ENCODE data around the gene IL10RA. TPM values are rescaled to one million over a fixed set of nuclear protein-coding genes. Genes with fewer than 3 reads are reported as not detected.
"Not testable (repeated sequence)": the region's sequence is repeated elsewhere in the genome, so short reads cannot be mapped to it uniquely, and the experiment has no call there.

Gene IL10RA
- total RNA-seq, 2 experiments from 2014 or later: 247 to 260 TPM

DNA sequence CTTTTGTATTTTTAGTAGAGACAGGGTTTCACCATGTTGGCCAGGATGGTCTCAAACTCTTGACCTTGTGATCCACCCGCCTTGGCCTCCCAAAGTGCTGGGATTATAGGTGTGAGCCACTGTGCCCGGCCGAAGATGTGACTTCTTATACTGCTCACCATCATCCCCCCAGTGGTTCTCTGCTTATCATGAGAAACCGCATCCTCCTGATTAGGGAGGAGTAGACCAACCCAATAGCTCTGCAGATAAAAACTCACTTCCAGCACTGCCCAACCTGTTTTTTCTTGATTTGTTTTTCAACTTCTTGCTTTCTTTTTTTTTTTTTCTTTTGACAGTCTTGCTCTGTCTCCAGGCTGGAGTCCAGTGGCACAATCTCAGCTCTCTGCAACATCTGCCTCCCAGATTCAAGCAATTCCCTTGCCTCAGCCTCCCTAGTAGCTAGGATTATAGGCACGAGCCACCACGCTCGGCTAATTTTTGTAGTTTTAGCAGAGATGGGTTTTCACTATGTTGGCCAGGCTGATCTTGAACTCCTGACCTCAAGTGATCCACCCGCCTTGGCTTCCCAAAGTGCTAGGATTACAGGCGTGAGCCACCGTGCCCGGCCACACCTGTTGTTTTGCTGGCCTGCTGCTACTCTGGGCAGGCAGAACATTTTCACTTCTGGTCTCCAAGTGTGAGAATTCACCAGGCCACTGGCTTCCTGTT is 21.5 kb downstream of the IL10RA start:
- peak overlapping the region; percentile 52 for H3K4me3 Mint-ChIP-seq
- DNase-seq (peak; percentile 79), ATAC-seq (peak; percentile 56)
- peaks cover 99% of the 10 kb centered on the region for H3K4me1 Mint-ChIP-seq
- not testable (repeated sequence) for H3K9me3 Mint-ChIP-seq (ENCODE audit: low read depth); H3K27me3 Mint-ChIP-seq
- H3K27ac Mint-ChIP-seq: peak overlapping the region; percentile 98
- peaks cover 26% of the 10 kb centered on the region for H3K36me3 Mint-ChIP-seq
- CTCF ChIA-PET: interaction anchor here (0.7 to 39.2 kb wide), 15 partner anchors 8 to 59 kb away, joined by 3 to 459 read pairs (median 4); partner anchors contain the start of gene IL10RA

DNA sequence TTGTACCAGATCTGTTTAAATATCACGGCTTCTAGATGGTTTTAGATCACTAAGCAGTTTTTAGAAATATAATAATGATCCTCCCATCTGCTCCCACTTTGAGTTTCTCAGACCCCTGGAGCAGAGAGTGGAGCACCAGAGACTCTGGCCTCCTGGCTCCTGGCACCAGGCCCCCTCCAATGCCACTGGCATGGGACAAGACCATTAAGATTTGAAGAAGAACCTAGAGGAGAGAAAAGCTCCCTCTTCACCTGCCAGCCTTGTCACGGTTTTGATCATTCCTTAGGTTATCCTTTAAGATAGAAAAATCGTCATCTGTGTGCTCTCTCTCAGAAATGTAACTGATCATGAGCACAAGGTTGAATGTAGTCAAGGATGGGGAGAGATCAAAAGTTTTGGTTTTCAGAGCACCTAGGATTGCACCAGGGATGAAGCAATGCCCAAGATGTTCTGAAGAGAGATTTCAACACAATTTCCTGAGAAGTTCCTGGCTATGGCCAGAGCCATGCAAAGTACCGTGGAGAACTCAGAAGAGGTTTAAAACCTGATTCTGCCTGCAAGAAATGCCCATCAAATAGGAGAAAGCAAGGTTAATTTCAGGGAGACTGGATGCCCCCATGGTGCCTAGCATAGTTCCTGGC is 22.2 kb downstream of the IL10RA start:
- H3K27me3 Mint-ChIP-seq: no peaks in the 10 kb centered on the region
- H3K36me3 Mint-ChIP-seq: peaks cover 26% of the 10 kb centered on the region
- peak overlapping the region; percentile 98 for H3K27ac Mint-ChIP-seq
- H3K4me3 Mint-ChIP-seq: peak overlapping the region; percentile 52
- DNase-seq (no peak), ATAC-seq (no peak)
- peaks cover 99% of the 10 kb centered on the region for H3K4me1 Mint-ChIP-seq
- CTCF ChIA-PET: interaction anchor here (0.9 to 39.2 kb wide), 10 partner anchors 11 to 60 kb away, joined by 3 to 459 read pairs (median 6); no protein-coding TSS in a partner anchor
- H3K9me3 Mint-ChIP-seq (ENCODE audit: low read depth): peaks cover 6% of the 10 kb centered on the region

DNA sequence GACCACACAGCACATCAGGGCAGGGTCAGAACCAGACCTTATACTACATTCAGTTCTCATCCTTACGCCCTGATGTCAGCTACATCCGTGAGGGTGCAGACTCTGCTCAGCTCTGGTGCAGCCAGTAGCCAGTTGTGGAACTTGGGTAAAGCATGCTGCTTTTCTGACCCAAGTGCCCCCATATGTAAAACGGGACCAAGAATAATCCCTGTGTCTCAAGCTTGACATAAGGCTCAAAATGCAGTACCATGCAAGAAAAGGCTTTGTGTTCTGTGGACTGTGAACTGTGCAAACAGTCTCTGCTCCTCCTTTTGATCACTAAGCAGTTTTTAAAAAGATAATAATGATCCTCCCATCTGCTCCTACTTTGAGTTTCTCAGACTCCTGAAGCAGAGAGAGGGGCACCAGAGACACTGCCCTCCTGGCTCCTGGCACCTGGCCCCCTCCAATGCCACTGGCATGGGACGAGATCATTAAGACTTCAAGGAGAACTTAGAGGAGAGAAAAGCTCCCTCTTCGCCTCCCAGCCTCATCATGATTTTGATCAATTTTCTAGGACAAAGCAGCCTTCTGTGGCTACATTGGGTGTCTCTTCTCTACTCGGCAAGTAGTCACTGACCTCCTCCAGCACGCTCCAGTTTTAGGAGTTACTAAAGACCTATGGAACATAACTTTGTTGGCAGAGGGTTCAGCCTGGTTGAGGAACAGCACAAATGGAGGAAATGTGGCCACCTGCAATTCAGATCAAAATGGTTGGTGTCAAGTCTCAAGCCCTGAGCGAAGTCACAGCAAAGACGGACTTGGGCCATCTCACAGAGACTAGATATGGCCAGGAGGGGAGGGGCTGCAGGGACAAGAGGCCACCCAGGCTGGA is 23.9 kb downstream of the IL10RA start:
- no peak for ATAC-seq
- peaks cover 26% of the 10 kb centered on the region for H3K36me3 Mint-ChIP-seq
- H3K27ac Mint-ChIP-seq: peak overlapping the region; percentile 49

DNA sequence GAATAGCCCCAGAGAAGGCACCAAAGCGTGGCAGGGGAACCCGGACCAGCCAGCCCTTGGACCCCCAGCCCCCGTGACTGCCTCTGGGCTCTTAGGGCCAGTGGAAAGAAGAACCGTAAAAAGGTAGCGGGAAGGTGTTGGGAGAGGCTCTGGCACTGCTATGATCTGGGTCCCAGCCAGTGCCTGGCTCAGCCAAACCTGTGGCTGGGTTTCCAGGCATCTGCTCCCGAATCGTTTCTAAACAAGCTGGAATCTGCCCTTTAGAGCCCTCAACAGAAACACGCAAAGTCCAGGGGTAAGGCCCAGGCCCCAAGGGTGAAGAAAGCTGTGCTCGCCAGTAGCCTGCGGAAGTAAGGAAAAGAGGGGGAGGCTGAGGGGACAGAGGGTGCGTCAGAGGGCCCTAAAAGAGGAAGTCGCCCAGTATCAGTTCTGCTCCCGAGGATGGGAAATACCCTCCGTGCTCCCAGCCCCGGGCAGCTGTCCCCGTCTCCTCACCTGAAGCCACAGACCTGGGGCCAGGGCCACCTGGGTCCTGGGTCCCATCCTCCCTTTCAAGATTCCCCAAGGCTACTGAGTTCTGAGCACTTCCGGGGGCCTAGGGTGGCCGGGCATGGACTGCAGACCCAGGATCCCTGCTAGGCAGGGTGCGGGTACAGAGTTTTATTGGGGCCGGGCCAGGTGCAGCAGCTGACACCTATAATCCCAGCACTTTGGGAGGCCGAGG is 24.7 kb downstream of the IL10RA start:
- DNase-seq (no peak), ATAC-seq (no peak)
- Mint-ChIP-seq H3K4me1 (peaks cover 99% of the 10 kb centered on the region), H3K36me3 (peaks cover 20% of the 10 kb centered on the region), H3K4me3 (no peak overlapping the region), H3K9me3 (ENCODE audit: low read depth) (no peaks in the 10 kb centered on the region), H3K27me3 (no peaks in the 10 kb centered on the region), H3K27ac (peak overlapping the region; percentile 83)
- CTCF ChIA-PET: interaction anchor here (1.1 to 39.2 kb wide), 3 partner anchors 9 to 62 kb away, joined by 3 to 459 read pairs (median 4); no protein-coding TSS in a partner anchor

More for the DNA sequence above, 23.9 kb downstream of the IL10RA start:
- CTCF ChIA-PET: interaction anchor here (39.2 kb wide), 1 partner anchor 61 kb away, joined by 459 read pairs; no protein-coding TSS in a partner anchor
- Mint-ChIP-seq H3K4me3 (no peak overlapping the region), H3K4me1 (peaks cover 99% of the 10 kb centered on the region), H3K9me3 (ENCODE audit: low read depth) (no peaks in the 10 kb centered on the region), H3K27me3 (no peaks in the 10 kb centered on the region)
- DNase-seq: no peak

DNA sequence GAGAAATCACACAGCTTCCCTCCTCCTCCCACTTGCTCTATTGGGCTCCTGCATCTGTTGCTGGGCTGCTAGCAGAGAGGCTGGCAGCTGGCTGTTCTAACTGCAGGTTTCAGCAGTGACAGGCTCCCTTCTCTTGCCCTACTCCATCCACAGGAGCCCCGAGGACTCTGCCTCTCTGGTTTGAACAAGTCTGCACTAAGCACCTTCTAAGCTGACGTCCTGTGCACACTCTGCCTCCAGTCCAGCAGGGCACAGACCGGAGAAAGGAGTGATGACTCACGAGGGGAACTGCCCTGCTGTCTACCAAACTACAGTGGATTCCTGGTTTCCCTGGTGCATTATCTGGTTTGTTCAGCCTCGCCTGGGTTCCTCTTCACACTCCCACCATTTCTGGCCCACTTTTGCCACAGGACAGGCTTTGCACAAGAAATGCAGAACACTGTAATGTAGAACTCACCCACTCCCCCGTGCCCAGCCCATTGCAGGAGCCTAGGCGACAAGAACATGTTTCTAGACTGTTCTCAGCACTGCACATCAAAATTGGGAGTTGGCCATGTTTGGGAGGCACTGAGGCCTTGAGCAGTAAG is 26.0 kb downstream of the IL10RA start:
- peak; percentile 61 for DNase-seq
- ATAC-seq: peak; percentile 28
- CTCF ChIA-PET: interaction anchor here (1.1 to 1.6 kb wide), 5 partner anchors 10 to 189 kb away, joined by 4 to 5 read pairs (median 4); no protein-coding TSS in a partner anchor
- Mint-ChIP-seq H3K27me3 (no peaks in the 10 kb centered on the region), H3K9me3 (ENCODE audit: low read depth) (peaks cover 4% of the 10 kb centered on the region), H3K36me3 (peaks cover 22% of the 10 kb centered on the region), H3K4me3 (no peak overlapping the region), H3K4me1 (peaks cover 99% of the 10 kb centered on the region), H3K27ac (peak overlapping the region; percentile 83)

DNA sequence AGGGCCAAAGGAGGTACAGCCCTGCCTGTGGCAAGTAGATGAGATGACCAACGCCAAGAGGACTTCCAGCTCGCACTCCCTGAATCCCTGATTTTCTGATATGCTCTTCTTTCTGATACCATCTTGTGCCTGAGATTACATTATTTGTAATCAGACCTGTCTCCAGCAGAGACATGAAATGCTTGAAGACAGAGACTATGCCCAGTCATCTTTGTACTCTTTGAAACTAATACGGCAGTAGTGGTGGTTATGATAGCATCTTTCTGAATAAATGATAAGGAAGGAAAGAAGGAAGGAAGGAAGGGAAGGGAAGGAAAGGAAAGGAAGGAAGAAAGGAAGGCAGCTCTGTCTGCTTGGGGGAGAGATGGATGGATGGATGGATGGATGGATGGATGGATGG is 27.8 kb downstream of the IL10RA start:
- CTCF ChIA-PET: interaction anchor here (1.0 kb wide), 2 partner anchors 23 to 35 kb away, joined by 3 read pairs; no protein-coding TSS in a partner anchor
- H3K36me3 Mint-ChIP-seq: peaks cover 38% of the 10 kb centered on the region
- H3K4me3 Mint-ChIP-seq: peak overlapping the region; percentile 15
- peak overlapping the region; percentile 68 for H3K27ac Mint-ChIP-seq
- no peak for DNase-seq
- no peaks in the 10 kb centered on the region for H3K27me3 Mint-ChIP-seq
- H3K4me1 Mint-ChIP-seq: peaks cover 88% of the 10 kb centered on the region
- H3K9me3 Mint-ChIP-seq (ENCODE audit: low read depth): peaks cover 18% of the 10 kb centered on the region
- ATAC-seq: no peak

DNA sequence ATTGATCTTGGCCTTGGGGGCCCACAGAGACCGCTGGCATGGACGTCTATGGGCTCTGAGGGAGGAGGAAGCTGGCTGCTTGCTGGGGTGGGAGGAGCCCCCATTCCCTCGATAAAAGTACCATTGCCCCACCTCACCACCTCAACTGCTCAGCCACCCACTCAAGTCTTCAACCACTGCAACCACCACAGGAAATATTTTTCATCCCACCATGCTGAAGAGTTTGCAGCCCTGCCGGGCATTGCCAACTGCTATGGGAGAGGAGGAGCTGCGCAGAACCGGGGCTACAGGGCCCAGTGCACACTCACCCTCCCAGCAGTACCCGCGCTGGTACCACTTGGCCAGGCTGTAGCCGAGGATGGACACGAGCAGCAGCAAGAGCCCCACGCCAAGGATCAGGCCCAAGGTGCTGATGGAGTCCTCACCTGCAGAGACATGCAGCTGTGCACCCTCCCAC is 29.2 kb downstream of the IL10RA start:
- peak overlapping the region; percentile 92 for H3K27ac Mint-ChIP-seq
- CTCF ChIA-PET: interaction anchor here (0.6 to 2.6 kb wide), 19 partner anchors 9 to 937 kb away, joined by 3 to 28 read pairs (median 4); partner anchors contain the start of genes FXYD2 and IL10RA
- peaks cover 45% of the 10 kb centered on the region for H3K36me3 Mint-ChIP-seq
- peaks cover 22% of the 10 kb centered on the region for H3K9me3 Mint-ChIP-seq (ENCODE audit: low read depth)
- DNase-seq (peak; percentile 77), ATAC-seq (peak; percentile 59)
- peak overlapping the region; percentile 46 for H3K4me3 Mint-ChIP-seq
- no peaks in the 10 kb centered on the region for H3K27me3 Mint-ChIP-seq
- peaks cover 74% of the 10 kb centered on the region for H3K4me1 Mint-ChIP-seq

DNA sequence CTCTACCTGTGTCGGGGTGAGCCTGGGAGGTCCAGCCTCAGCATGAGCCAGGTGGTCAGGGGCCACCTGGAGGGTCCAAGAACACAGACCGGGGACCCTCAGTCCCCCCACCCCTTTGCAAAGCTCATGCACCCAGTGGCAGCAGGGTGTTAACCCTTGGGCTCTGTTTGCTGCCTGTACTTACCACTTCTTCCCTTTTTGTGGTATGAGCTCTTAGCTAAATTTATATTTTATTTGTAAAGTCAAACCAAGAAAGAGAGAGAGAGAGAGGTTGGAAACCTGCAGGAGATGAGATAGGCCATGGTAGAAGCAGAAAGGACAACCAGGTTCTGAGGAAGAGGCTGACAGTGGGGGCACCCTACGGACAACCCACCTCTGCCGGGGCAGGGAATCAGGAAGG is 29.9 kb downstream of the IL10RA start:
- Mint-ChIP-seq H3K4me3 (no peak overlapping the region), H3K27ac (peak overlapping the region; percentile 92), H3K9me3 (ENCODE audit: low read depth) (peaks cover 22% of the 10 kb centered on the region), H3K27me3 (no peaks in the 10 kb centered on the region), H3K4me1 (peaks cover 67% of the 10 kb centered on the region), H3K36me3 (peaks cover 48% of the 10 kb centered on the region)
- CTCF ChIA-PET: interaction anchor here (0.7 to 2.6 kb wide), 18 partner anchors 9 to 192 kb away, joined by 3 to 28 read pairs (median 4); partner anchors contain the start of genes FXYD2 and IL10RA
- ATAC-seq (peak; percentile 59), DNase-seq (no peak)

DNA sequence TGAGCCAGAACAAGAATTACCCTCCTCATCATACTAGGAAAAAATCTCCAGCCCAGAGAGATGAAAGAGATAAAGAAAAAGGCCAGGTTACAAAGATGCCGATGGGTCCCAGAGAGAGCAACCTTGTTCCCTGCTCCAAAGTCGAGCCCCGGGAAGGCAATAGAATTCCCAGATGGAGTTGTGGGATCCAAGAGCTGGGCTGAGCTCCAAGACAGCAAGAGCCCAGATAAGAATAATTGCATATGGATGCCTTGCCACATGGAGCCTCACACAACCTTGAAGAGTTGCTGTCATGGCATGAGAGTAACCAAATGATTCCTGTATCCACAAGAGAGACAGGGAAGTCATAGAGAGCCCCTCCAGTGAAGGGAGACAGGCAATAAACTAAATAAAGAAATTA is 30.9 kb downstream of the IL10RA start:
- Mint-ChIP-seq H3K9me3 (ENCODE audit: low read depth) (peaks cover 25% of the 10 kb centered on the region), H3K4me1 (peaks cover 59% of the 10 kb centered on the region), H3K27ac (peak overlapping the region; percentile 92), H3K4me3 (no peak overlapping the region), H3K36me3 (peaks cover 49% of the 10 kb centered on the region), H3K27me3 (no peaks in the 10 kb centered on the region)
- CTCF ChIA-PET: interaction anchor here (1.9 to 2.6 kb wide), 3 partner anchors 8 to 66 kb away, joined by 7 to 22 read pairs (median 9); no protein-coding TSS in a partner anchor
- no peak for ATAC-seq
- no peak for DNase-seq

DNA sequence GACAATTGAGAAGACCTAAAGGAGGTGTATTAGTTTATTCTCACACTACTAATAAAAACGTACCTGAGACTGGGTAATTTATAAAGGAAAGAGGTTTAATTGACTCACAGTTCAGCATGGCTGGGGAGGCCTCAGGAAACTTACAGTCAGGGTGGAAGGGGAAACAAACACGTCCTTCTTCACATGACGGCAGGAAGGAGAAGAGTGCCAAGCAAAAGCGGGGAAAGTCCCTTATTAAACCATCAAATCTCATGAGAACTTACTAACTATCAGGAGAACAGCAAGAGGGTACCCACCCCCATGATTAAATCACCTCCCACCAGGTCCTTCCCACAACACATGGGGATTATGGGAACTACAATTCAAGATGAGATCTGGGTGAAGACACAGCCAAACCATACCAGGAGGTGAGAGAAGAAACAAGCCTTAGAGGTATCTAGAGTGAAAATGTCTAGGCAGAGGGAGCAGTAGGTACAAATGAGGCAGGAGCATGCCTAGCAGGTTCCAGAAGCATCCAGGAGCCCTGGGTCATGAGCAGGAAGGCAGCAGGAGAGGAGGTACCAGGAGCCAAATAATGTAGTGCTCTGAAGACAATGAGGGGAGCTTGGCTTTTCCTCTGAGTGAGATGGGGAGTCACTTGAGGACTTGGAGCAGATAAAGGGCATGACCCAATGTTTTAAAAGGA is 31.6 kb downstream of the IL10RA start:
- Mint-ChIP-seq H3K4me1 (peaks cover 52% of the 10 kb centered on the region), H3K27me3 (no peaks in the 10 kb centered on the region), H3K36me3 (peaks cover 52% of the 10 kb centered on the region), H3K27ac (peak overlapping the region; percentile 27), H3K9me3 (ENCODE audit: low read depth) (peaks cover 25% of the 10 kb centered on the region), H3K4me3 (no peak overlapping the region)
- CTCF ChIA-PET: no interaction called here
- no peak for DNase-seq
- no peak for ATAC-seq

DNA sequence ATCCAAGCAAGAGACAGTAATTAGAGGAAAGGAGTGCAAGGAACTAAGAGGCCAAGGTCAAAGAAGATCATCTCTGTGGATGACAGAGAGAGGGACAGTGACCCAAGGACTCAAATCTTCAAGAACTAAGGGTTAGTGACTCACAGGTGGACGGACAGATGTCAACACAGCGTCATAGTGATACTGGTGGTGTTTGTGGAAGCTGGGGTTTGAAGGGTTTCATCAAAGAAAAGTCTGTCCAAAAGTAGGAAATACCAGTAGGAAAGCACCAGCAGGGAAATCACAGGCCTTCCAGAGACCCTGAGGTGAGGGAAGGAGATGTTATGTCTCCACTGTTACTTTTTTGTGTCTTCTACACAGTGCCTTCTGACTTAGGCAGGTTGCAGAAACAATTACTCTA is 32.2 kb downstream of the IL10RA start:
- Mint-ChIP-seq H3K9me3 (ENCODE audit: low read depth) (peaks cover 25% of the 10 kb centered on the region), H3K36me3 (peaks cover 51% of the 10 kb centered on the region), H3K27me3 (no peaks in the 10 kb centered on the region), H3K27ac (no peak overlapping the region), H3K4me1 (peaks cover 46% of the 10 kb centered on the region), H3K4me3 (no peak overlapping the region)
- no peak for ATAC-seq
- CTCF ChIA-PET: interaction anchor here (1.0 to 1.1 kb wide), 3 partner anchors 11 to 31 kb away, joined by 3 to 5 read pairs (median 4); no protein-coding TSS in a partner anchor
- DNase-seq: no peak
